ENCODE data around the gene PDE1C.
A peak's percentile ranks its signal among the peaks of the same experiment; 100 is the strongest.
"Not testable (repeated sequence)": the region's sequence is repeated elsewhere in the genome, so short reads cannot be mapped to it uniquely, and the experiment has no call there.

PDE1C gene

GRCh38 chr7:32043688-32044087 is 26.5 kb downstream of the PDE1C start:
- peak; percentile 76 for DNase-seq (ENCODE audit: low read depth)

GRCh38 chr7:32042900-32043299 is 27.3 kb downstream of the PDE1C start:
- no peak for DNase-seq (ENCODE audit: low read depth)

- DNase-seq (ENCODE audit: low read depth): no peak
Observed at GRCh38 chr7:32039000-32039756, 31.0 kb downstream of the PDE1C start.

GRCh38 chr7:32037650-32038198 is 32.5 kb downstream of the PDE1C start:
- DNase-seq (ENCODE audit: low read depth): no peak

GRCh38 chr7:32036557-32036956 is 33.6 kb downstream of the PDE1C start:
- no peak for DNase-seq (ENCODE audit: low read depth)

- no peak for DNase-seq (ENCODE audit: low read depth)
Observed at GRCh38 chr7:32034052-32034451, 36.2 kb downstream of the PDE1C start.

- DNase-seq (ENCODE audit: low read depth): no peak
Observed at GRCh38 chr7:32033006-32033405, 37.2 kb downstream of the PDE1C start.

- DNase-seq (ENCODE audit: low read depth): no peak
Observed at GRCh38 chr7:32032211-32032610, 38.0 kb downstream of the PDE1C start.

GRCh38 chr7:32030904-32031692 is 39.1 kb downstream of the PDE1C start:
- DNase-seq (ENCODE audit: low read depth): no peak

- no peak for DNase-seq (ENCODE audit: low read depth)
Observed at GRCh38 chr7:32026083-32026425, 44.2 kb downstream of the PDE1C start.

- DNase-seq (ENCODE audit: low read depth): no peak
Observed at GRCh38 chr7:32025381-32026082, 44.7 kb downstream of the PDE1C start.

GRCh38 chr7:32023376-32023775 is 46.8 kb downstream of the PDE1C start:
- DNase-seq (ENCODE audit: low read depth): no peak

GRCh38 chr7:32022966-32023365 is 47.2 kb downstream of the PDE1C start:
- no peak for DNase-seq (ENCODE audit: low read depth)

GRCh38 chr7:32020551-32021159 is 49.6 kb downstream of the PDE1C start:
- peak; percentile 12 for DNase-seq (ENCODE audit: low read depth)

GRCh38 chr7:32018845-32019578 is 51.2 kb downstream of the PDE1C start:
- no peak for DNase-seq (ENCODE audit: low read depth)

- no peak for DNase-seq (ENCODE audit: low read depth)
Observed at GRCh38 chr7:32015133-32015532, 55.1 kb downstream of the PDE1C start.

GRCh38 chr7:32013471-32013870 is 56.7 kb downstream of the PDE1C start:
- not testable (repeated sequence) for DNase-seq (ENCODE audit: low read depth)

- no peak for DNase-seq (ENCODE audit: low read depth)
Observed at GRCh38 chr7:32005577-32005976, 64.6 kb downstream of the PDE1C start.

GRCh38 chr7:32001948-32002347 is 68.3 kb downstream of the PDE1C start:
- DNase-seq (ENCODE audit: low read depth): no peak

- DNase-seq (ENCODE audit: low read depth): no peak
Observed at GRCh38 chr7:31997423-31997822, 72.8 kb downstream of the PDE1C start.

- DNase-seq (ENCODE audit: low read depth): no peak
Observed at GRCh38 chr7:31995134-31995533, 75.1 kb downstream of the PDE1C start.

Data from stromal cell of bone marrow (primary cell).